ENCODE measurements around the gene CDKL2. TPM values are rescaled to one million over a fixed set of nuclear protein-coding genes. Genes with fewer than 3 reads are reported as not detected.

Gene CDKL2
- total RNA-seq, 3 donors from 2014 or later (not counting 1 experiment from before 2014, with no cell fraction given): 0.19 to 0.63 (median 0.32) TPM

- intact Hi-C loops (cut with micrococcal nuclease): no loop called here
- Mint-ChIP-seq H3K36me3 (no peaks in the 10 kb centered on the region), H3K4me3 (no peak overlapping the region), H3K9me3 (no peaks in the 10 kb centered on the region), H3K27ac (no peak overlapping the region), H3K27me3 (ENCODE audit: low read depth in 2 of 2) (no peaks in the 10 kb centered on the region), H3K4me1 (peaks cover 7 to 12% of the 10 kb centered on the region in 2 donors)
- ATAC-seq (no peak), DNase-seq (no peak)
- H3K27ac ChIP-seq (ENCODE audit: low read length): no peak overlapping the region
- H3K36me3 ChIP-seq (ENCODE audit: control insufficient read depth, insufficient read depth, low read length): no peaks in the 10 kb centered on the region
- H3K9me3 ChIP-seq (ENCODE audit: control insufficient read depth, insufficient read depth, low read length): no peaks in the 10 kb centered on the region
- TF ChIP-seq, protein P1, sequence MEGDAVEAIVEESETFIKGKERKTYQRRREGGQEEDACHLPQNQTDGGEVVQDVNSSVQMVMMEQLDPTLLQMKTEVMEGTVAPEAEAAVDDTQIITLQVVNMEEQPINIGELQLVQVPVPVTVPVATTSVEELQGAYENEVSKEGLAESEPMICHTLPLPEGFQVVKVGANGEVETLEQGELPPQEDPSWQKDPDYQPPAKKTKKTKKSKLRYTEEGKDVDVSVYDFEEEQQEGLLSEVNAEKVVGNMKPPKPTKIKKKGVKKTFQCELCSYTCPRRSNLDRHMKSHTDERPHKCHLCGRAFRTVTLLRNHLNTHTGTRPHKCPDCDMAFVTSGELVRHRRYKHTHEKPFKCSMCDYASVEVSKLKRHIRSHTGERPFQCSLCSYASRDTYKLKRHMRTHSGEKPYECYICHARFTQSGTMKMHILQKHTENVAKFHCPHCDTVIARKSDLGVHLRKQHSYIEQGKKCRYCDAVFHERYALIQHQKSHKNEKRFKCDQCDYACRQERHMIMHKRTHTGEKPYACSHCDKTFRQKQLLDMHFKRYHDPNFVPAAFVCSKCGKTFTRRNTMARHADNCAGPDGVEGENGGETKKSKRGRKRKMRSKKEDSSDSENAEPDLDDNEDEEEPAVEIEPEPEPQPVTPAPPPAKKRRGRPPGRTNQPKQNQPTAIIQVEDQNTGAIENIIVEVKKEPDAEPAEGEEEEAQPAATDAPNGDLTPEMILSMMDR (IDR thresholded peaks at IDR 0.05): no peak
- no peaks in the 10 kb centered on the region for H3K27me3 ChIP-seq (ENCODE audit: control insufficient read depth, insufficient read depth, low read length)
- 94% methylated on average over 2 of the region's 3 CpGs for WGBS (ENCODE audit: insufficient coverage)
- peaks cover 12% of the 10 kb centered on the region for H3K4me1 ChIP-seq (ENCODE audit: control insufficient read depth, insufficient read depth, low read length)
- H3K4me3 ChIP-seq (ENCODE audit: low read length): no peak overlapping the region
Observed at GRCh38 chr4:75634281-75634680, 4.0 kb upstream of the CDKL2 start.

GRCh38 chr4:75633846-75634245, 3.5 kb upstream of the CDKL2 start:
- H3K4me3 Mint-ChIP-seq: no peak overlapping the region
- no peak overlapping the region for H3K4me3 ChIP-seq (ENCODE audit: low read length)
- TF ChIP-seq, protein P1 (IDR thresholded peaks at IDR 0.05): no peak
- H3K36me3 ChIP-seq (ENCODE audit: control insufficient read depth, insufficient read depth, low read length): no peaks in the 10 kb centered on the region
- H3K27me3 ChIP-seq (ENCODE audit: control insufficient read depth, insufficient read depth, low read length): no peaks in the 10 kb centered on the region
- no peak overlapping the region for H3K27ac ChIP-seq (ENCODE audit: low read length)
- intact Hi-C loops (cut with micrococcal nuclease): no loop called here
- no peaks in the 10 kb centered on the region for H3K36me3 Mint-ChIP-seq
- H3K4me1 Mint-ChIP-seq: peaks cover 7 to 12% of the 10 kb centered on the region in 2 donors
- DNase-seq (no peak), ATAC-seq (no peak)
- H3K9me3 Mint-ChIP-seq: no peaks in the 10 kb centered on the region
- no peak overlapping the region for H3K27ac Mint-ChIP-seq
- WGBS (ENCODE audit: insufficient coverage): 40% methylated on average over 1 of the region's 2 CpGs
- peaks cover 12% of the 10 kb centered on the region for H3K4me1 ChIP-seq (ENCODE audit: control insufficient read depth, insufficient read depth, low read length)
- H3K9me3 ChIP-seq (ENCODE audit: control insufficient read depth, insufficient read depth, low read length): no peaks in the 10 kb centered on the region
- no peaks in the 10 kb centered on the region for H3K27me3 Mint-ChIP-seq (ENCODE audit: low read depth in 2 of 2)

DNA sequence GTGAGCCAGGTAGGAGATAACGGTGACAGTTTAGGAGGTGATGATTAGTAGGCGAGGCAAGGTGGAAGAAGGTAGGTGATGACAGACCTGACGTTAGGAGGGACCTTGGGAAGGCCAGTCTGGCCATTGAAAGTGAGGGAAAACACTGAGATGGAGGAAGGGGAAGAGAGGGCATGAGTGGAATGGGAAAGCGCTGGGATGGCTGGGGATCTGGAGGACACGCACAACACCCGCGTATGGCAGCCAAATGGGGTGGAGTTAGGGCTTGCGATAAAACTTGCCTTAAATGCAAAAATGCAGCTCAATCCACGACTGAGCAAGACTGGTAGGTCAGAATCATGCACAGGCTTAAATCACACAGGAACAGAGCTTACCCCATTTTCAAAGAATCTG, 605 bp upstream of the CDKL2 start:
- H3K9me3 Mint-ChIP-seq: no peaks in the 10 kb centered on the region
- H3K4me1 Mint-ChIP-seq: peaks cover 7 to 12% of the 10 kb centered on the region in 2 donors
- Histone ChIP-seq H3K36me3 (ENCODE audit: control insufficient read depth, insufficient read depth, low read length) (no peaks in the 10 kb centered on the region), H3K27ac (ENCODE audit: low read length) (no peak overlapping the region), H3K27me3 (ENCODE audit: control insufficient read depth, insufficient read depth, low read length) (no peaks in the 10 kb centered on the region), H3K4me1 (ENCODE audit: control insufficient read depth, insufficient read depth, low read length) (peaks cover 12% of the 10 kb centered on the region), H3K4me3 (ENCODE audit: low read length) (peak overlapping the region; percentile 48), H3K9me3 (ENCODE audit: control insufficient read depth, insufficient read depth, low read length) (no peaks in the 10 kb centered on the region)
- WGBS (ENCODE audit: insufficient coverage): 76% methylated on average over 9 of the region's 9 CpGs
- H3K27ac Mint-ChIP-seq: peak overlapping the region; percentile 68 to 81
- intact Hi-C loops (cut with micrococcal nuclease): loop anchor here (1.0 to 2.0 kb wide), 2 partner anchors 42 to 93 kb away; partner anchors contain the start of genes G3BP2 and USO1
- DNase-seq (no peak), ATAC-seq (no peak)
- H3K27me3 Mint-ChIP-seq (ENCODE audit: low read depth in 2 of 2): peaks cover 0 to 3% of the 10 kb centered on the region in 2 donors
- H3K4me3 Mint-ChIP-seq: peak overlapping the region; percentile 95
- TF ChIP-seq, protein P1 (IDR thresholded peaks at IDR 0.05): no peak
- no peaks in the 10 kb centered on the region for H3K36me3 Mint-ChIP-seq

DNA sequence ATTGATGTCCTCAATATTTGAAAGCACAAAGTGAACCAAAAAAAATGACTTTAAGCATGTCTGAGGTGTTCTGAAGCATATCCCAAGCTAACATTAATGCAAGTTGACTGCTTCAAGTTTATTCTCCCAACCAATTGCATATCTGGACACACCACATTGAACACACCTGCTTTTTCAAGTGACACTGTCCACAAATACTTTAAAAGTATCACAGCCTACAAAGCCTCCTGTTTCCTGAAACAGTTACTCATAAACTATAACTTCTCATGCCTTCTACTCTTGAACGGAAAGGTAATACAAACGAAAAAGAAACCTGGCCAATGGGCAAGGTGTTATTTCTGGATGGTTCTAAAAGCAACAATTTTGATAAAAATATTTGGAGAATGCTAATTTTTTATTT, 1.1 kb downstream of the CDKL2 start:
- H3K36me3 ChIP-seq (ENCODE audit: control insufficient read depth, insufficient read depth, low read length): no peaks in the 10 kb centered on the region
- 40% methylated on average over 1 of the region's 2 CpGs for WGBS (ENCODE audit: insufficient coverage)
- intact Hi-C loops (cut with micrococcal nuclease): no loop called here
- no peak for ATAC-seq
- Mint-ChIP-seq H3K36me3 (no peaks in the 10 kb centered on the region), H3K9me3 (no peaks in the 10 kb centered on the region), H3K27me3 (ENCODE audit: low read depth in 2 of 2) (peaks cover 0 to 14% of the 10 kb centered on the region in 2 donors), H3K4me3 (peak overlapping the region; percentile 57), H3K4me1 (peaks cover 7 to 12% of the 10 kb centered on the region in 2 donors), H3K27ac (no peak overlapping the region)
- no peak for DNase-seq
- TF ChIP-seq, protein P1 (IDR thresholded peaks at IDR 0.05): no peak
- no peaks in the 10 kb centered on the region for H3K27me3 ChIP-seq (ENCODE audit: control insufficient read depth, insufficient read depth, low read length)
- H3K4me3 ChIP-seq (ENCODE audit: low read length): no peak overlapping the region
- no peak overlapping the region for H3K27ac ChIP-seq (ENCODE audit: low read length)
- H3K9me3 ChIP-seq (ENCODE audit: control insufficient read depth, insufficient read depth, low read length): no peaks in the 10 kb centered on the region
- peaks cover 12% of the 10 kb centered on the region for H3K4me1 ChIP-seq (ENCODE audit: control insufficient read depth, insufficient read depth, low read length)

All from natural killer cell (primary cell).